Uterus (tissue), 2 donors: ENCODE results near the gene PHF5A.

Experiments used
- CTCF ChIP-seq, 4 experiments: fragments of 200-600 bp in 2 of 4; fragments of 450-650 bp in 2 of 4; sonication (generic) in 2 of 4; IDR thresholded peaks; one replicate each; pipeline ENCODE4 v1.5.1; 2016 to 2019; ENCODE audit warnings: antibody characterized with exemption in 4 of 4, mild to moderate bottlenecking in 2 of 4, moderate library complexity in 1 of 4
- POLR2A ChIP-seq, 2 donors: fragments of 450-650 bp; IDR thresholded peaks; one replicate each; pipeline ENCODE4 v1.6.1; 2016; ENCODE audit warnings: antibody characterized with exemption in 2 of 2, mild to moderate bottlenecking in 1 of 2, moderate library complexity in 1 of 2

- TF ChIP-seq POLR2A (IDR thresholded peaks at IDR 0.05) (no peak), CTCF (IDR thresholded peaks at IDR 0.05) (no peak)
Measured at GRCh38 chr22:41498303-41498835, 29.9 kb upstream of the PHF5A start.
